K562 (cell line): ENCODE results near the gene SLC22A23. TPM values are rescaled to one million over a fixed set of nuclear protein-coding genes. Genes with fewer than 3 reads are reported as not detected.

Experiments
- E2F6 ChIP-seq, 2 experiments: IDR thresholded peaks; 2 replicates each; pipeline ENCODE4 v1.6.1; 2011; ENCODE audit warnings: borderline replicate concordance in 1 of 2, control low read depth in 1 of 2, low read depth in 1 of 2, low read length in 1 of 2, mild to moderate bottlenecking in 1 of 2, mixed read lengths in 1 of 2, moderate library complexity in 1 of 2; ENCODE audit not compliant: insufficient read depth in 1 of 2, insufficient read length in 1 of 2, poor library complexity in 1 of 2, severe bottlenecking in 1 of 2; ENCODE audit errors: extremely low read depth in 1 of 2
- FOXM1 ChIP-seq, 2 experiments: fragments of 450-650 bp in 1 of 2; sonication (generic) in 1 of 2; formaldehyde crosslinking in 1 of 2; IDR thresholded peaks; 2 replicates each; pipeline versions ENCODE4 v1.6.1 to v1.9.0; 2017 to 2022; ENCODE audit warnings: low read depth in 2 of 2, mild to moderate bottlenecking in 2 of 2, missing genetic modification reagents in 1 of 2, moderate library complexity in 1 of 2
- FOXP1 ChIP-seq: sonication (generic); formaldehyde crosslinking; IDR thresholded peaks from 2 replicates; pipeline ENCODE4 v1.8.0; 2022; ENCODE audit warnings: mild to moderate bottlenecking, missing genetic modification reagents
- PKNOX1 ChIP-seq: fragments of 450-650 bp; IDR thresholded peaks from 2 replicates; pipeline ENCODE4 v1.6.1; 2016
- ZNF75A ChIP-seq: fragments of 450-650 bp; formaldehyde crosslinking; IDR thresholded peaks from 2 replicates; pipeline ENCODE4 v1.4.0; 2020; ENCODE audit warnings: mild to moderate bottlenecking
- polyA plus RNA-seq, 8 experiments: library from polyadenylated mRNA; depleted of rRNA in 4 of 8; stranded (reverse) in 5 of 8; unstranded in 3 of 8; fragments of >200 nt; fragmentation: Nextera tagmentation in 2 of 8; fragmentation: Illumina TruSeq in 1 of 8; extraction: Ambion mirVana in 2 of 8; extraction: Trizol in 1 of 8; gene quantifications; 2 replicates each; pipeline versions ENCODE4 v1.2.1 to v1.2.3, GENCODE V29; 2011 to 2014; ENCODE audit warnings: inconsistent platforms in 1 of 8, missing spikeins in 1 of 8
- total RNA-seq, 7 experiments: library from RNA; depleted of rRNA in 6 of 7; stranded (reverse); fragments of >200 nt in 6 of 7; fragmentation: Illumina TruSeq in 2 of 7; extraction: Trizol in 2 of 7; gene quantifications; 2 replicates each; pipeline versions ENCODE4 v1.2.1 to v1.2.3, GENCODE V29; 2011 to 2021; ENCODE audit warnings: low replicate concordance in 1 of 7
- TF ChIP-seq, protein P1 (sequence below): IDR thresholded peaks from 2 replicates; pipeline ENCODE4 v1.6.1; 2011; ENCODE audit not compliant: insufficient read length; ENCODE audit errors: extremely low read depth
- TF ChIP-seq, protein P2 (sequence below): fragments of 250-450 bp; sonication (Bioruptor Pico); IDR thresholded peaks from 2 replicates; pipeline ENCODE4 v1.5.0; 2021

SLC22A23 gene
- total and polyA plus RNA-seq, 9 of the 15 experiments (the other 6 are each of a cell fraction or from before 2014, with no cell fraction given) = 0.30 to 8.7 (median 2.5) TPM

DNA sequence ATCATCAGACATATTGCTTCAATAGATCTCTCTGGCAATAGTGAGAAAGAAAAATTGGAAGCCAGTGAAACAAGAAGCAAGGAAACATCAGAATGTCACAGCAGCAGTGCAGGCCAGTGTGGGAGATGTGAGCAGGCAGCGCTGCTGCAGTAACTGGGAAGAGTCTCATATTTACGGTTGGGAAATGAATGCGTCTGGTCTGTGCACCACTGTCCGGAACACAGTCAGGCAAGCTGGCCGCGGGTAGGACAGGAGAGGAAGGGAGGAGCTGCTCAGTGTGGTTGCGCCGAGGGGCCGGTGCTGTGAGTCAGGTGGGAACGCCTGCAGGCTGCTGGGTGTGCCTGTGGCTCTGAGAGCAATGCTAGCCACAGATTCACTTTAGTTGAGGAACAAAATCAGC lies 204.5 kb downstream of the SLC22A23 start (continued):
- TF ChIP-seq, protein P1, sequence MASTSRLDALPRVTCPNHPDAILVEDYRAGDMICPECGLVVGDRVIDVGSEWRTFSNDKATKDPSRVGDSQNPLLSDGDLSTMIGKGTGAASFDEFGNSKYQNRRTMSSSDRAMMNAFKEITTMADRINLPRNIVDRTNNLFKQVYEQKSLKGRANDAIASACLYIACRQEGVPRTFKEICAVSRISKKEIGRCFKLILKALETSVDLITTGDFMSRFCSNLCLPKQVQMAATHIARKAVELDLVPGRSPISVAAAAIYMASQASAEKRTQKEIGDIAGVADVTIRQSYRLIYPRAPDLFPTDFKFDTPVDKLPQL = no peak
- TF ChIP-seq E2F6 (IDR thresholded peaks at IDR 0.05; ENCODE audit: borderline replicate concordance in 1 of 2, extremely low read depth in 1 of 2, insufficient read depth in 1 of 2, insufficient read length in 1 of 2, low read depth in 1 of 2, low read length in 1 of 2, poor library complexity in 1 of 2, severe bottlenecking in 1 of 2) = peak in 1 of 2 experiments; percentile 41
- TF ChIP-seq FOXP1 = no peak
- TF ChIP-seq, protein P2, sequence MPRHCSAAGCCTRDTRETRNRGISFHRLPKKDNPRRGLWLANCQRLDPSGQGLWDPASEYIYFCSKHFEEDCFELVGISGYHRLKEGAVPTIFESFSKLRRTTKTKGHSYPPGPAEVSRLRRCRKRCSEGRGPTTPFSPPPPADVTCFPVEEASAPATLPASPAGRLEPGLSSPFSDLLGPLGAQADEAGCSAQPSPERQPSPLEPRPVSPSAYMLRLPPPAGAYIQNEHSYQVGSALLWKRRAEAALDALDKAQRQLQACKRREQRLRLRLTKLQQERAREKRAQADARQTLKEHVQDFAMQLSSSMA (CRISPR knock-in tag) = no peak
- TF ChIP-seq FOXM1 (IDR thresholded peaks at IDR 0.05; ENCODE audit: low read depth) = no peak
- no peak for TF ChIP-seq FOXM1 (CRISPR knock-in tag; IDR thresholded peaks at IDR 0.05; ENCODE audit: low read depth)
- TF ChIP-seq PKNOX1 = no peak
- TF ChIP-seq ZNF75A = no peak
